NCI-H1930 (cell line): ENCODE data around the gene C5orf58.

Experiments
- DNase-seq, 2 experiments: peaks; one replicate each; lab custom pipeline; 2025; lab: John Stamatoyannopoulos, UW

The C5orf58 gene

DNA sequence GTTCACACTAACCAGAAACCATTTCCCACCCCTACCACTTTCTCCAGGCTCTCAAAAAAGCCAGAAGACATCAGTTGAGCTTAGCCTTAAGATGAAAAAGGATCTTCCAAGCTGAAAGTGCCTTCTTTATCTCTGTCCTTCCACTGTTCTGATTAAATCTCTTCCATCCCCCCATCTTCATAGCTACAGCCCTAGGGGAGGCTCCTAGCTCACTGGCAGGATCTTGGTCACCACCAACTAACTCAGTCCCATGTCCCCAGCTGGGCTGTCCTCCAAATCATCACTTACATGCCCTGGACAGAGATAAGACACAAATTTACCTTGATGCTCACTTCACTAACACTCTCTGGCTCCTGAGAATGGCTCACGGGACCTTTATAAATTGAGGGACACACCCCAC is 50.5 kb downstream of the C5orf58 start:
- DNase-seq: no peak

DNA sequence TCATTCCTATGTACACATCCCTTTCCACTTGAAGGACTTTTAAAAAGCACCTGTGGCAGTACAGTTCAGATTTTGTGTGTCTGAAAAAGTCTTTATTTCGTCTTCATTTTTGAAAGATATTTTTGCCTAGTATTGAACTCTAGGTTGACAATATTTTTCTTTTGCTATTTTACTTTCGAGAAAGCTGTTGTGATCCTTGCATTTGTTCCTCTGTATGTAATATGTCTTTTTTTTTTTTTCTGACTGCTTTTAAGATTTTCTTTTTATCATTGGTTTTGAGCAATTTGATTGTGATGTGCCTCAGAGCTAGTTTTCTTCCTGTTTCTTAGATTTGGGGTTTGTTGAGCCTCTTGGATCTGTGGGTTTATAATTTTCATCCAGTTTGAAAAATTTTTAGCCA is 51.4 kb downstream of the C5orf58 start:
- DNase-seq: no peak

DNA sequence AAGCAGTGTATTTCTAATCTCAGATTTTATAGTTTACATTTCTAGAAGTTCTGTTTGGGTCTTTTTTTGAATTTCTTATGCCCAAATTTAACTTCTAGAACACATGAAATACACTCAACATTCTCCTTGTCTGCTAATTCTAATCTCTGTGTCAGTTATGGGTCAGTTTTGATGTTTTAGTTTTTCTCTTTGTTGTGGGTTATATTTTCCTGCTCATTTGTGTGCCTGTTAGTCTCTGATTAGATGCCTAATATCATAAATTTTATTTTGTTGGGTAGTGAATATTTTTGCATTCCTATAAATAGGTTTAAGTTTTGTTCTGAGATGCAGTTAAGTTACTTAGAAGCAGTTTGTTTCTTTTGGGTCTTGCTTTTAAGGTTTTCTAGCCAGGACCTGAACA is 52.4 kb downstream of the C5orf58 start:
- DNase-seq: no peak

DNA sequence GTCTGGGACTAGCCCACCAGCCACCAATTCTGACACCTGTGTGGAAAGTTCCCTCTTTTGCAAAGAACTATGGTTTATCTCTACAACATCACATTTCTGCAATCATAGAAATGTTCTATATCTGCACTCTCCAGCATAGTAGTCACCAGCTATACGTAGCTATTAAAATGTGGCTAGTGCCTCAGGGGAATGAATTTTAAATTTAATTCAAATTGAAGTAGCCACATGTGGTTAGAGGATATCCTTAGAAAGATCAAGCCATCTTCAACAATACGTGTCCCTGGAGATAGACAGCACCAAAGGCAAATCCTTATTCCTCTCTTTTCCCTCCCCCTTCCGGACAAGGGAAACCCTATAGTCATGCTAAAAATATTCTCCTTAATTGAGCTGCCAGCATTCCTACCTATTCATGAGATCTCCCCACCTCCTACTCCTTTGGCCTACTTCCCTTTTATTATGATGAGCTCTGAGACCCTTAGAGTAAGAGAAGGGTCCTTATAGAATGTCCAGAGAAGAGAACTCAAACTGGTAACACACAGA is 53.7 kb downstream of the C5orf58 start:
- no peak for DNase-seq

DNA sequence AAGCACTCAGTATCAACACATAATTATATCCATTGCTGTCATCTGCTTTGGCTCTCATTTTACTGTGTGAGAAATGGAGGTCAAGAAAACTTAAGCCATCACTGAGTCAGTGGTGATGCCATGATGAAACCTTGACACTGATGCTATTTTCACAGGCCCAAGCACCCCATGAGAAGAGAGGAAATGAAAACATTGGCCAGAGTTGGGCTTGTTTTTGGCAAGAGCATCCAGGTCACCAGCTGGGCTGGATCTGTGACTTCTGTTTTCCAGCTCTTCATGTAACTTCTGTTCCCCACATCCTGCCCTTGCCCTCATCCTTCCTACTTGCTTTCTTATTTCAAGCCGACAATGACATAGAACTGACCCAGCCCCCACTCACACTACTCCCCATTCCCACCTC is 54.7 kb downstream of the C5orf58 start:
- no peak for DNase-seq

DNA sequence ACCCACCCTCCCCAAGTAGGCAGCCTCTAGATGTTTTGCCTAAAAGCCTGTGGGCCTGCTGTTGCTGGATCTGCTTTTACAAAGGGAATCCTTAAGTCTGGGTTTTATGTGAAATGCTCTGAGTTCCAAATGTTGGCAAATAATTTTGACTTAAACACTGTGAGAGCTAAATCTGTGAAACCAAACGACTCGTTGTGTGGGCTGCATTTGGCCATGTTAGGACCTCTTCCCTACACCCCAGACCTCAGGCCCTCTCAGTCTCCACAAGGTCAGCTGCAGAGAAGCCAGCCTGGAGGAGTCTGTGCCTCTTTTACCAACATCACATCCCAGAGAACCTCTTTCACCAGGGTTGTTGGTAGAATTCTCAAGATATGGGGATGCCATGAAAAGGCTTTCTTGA is 55.4 kb downstream of the C5orf58 start:
- no peak for DNase-seq

DNA sequence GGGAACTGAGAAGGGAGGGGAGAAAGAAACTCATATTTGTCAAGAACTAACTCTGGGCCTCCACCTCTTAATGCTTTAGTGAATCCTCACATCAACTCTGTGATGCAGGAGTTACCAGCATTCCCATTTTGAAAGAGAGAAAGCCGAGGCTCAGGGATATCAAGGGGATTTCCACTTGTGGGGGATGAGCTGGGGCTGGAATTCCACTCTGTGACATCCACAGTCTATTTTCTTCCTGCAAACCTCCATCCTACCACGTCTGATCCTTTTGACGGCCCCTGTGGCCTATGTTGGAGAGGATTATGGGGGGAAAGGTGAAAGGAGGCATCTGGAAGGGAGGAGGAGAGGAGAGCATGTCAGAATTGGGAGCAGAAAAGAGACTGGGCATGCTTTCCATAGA is 55.8 kb downstream of the C5orf58 start:
- DNase-seq: no peak

DNA sequence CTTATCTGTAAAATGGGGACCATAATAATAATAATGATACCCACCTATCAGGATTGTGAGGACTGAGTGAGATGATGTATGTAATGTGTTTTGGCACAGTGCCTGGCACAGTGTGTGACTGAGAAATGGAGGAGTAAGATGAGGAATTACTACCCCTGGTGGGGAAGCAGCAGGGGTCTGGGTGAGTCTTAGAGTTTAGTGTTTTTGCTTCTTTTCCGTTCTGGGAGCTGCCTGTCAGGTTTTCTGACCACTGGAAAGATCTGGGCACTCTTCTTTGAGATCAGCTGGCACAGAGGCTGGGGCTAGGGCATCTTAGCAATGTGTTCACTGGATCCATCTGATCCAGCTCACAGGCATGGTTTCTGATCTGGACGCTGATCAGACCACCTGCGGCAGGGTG is 56.3 kb downstream of the C5orf58 start:
- DNase-seq: no peak

DNA sequence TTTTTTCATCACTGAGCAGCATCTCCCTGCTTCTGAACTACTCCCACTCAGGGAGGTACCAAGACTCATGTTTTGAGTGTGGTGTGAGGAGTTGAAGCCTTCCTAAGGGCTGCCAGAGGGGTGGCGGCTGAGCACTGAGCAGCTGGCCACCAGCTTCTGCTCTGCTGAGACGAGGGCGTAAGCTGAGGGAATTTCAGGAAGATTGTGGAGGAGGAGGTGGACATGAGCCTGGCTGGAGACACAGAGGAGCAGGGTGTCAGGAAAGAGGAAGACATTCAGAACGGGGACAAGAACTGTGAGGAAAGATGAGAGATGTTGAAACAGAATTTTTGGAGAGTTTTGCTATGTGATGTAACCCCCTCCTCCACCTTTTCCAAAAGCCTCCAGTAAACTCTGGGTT is 57.0 kb downstream of the C5orf58 start:
- DNase-seq: no peak

DNA sequence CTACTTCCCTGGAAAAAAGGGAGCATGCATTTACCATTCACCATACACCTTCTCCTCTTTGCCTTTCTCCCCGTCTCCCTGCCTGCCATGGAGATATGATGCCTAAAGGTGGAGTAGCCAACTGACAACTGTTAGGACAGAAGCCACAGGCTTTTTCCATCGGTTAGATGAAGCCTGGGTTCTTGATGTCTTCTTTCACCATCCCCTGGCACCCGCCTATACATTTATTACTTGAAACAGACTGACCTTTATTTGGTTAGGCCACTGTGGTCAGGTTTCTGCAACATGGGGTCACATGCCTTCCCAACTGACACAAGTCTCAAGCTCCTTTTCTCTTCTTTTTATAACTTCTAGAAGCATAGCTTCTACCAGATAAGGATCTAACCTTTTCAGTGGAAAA is 57.7 kb downstream of the C5orf58 start:
- no peak for DNase-seq

DNA sequence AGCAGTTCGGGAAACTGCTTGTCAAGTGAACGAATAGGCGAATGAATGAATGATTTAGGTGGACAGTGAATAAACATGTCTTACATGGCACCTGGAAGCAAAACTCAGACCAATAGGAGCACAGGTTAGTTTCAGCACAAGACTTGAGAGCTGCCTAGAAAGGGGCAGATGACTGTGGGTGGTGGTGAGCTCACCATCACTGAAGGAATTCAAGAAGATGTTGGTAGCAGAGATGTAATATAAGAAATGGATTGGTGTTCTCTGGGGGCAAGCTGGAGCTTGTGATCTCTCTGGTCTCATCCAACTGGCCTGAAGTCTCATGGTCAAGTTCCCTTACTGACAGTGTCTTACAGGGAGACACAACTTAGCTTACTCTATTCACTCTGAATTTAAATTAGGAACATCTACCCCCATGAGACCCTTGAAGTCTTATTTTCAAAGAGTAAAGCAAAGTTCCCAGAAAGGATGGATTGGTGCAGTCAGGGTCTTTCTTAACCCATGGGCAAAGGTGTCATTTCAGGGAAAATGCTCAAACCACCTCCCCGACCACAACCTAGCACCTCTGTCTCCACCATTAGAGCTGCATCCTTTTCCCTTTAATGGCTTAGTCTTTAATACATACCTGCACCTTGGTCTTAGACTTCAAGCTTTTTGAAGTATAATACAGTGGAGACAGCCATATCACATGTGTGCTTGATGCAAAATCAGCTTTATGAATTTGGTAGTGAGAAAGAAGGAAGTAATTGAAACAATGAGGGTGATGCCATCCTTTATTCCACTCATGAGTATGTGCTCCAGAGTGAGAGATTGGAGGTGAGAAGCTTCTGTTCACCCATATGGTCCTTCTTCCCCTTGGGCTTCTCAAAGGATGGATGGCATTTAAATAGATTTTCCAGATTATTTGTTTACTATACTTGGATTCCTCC is 59.7 kb downstream of the C5orf58 start:
- DNase-seq: no peak

DNA sequence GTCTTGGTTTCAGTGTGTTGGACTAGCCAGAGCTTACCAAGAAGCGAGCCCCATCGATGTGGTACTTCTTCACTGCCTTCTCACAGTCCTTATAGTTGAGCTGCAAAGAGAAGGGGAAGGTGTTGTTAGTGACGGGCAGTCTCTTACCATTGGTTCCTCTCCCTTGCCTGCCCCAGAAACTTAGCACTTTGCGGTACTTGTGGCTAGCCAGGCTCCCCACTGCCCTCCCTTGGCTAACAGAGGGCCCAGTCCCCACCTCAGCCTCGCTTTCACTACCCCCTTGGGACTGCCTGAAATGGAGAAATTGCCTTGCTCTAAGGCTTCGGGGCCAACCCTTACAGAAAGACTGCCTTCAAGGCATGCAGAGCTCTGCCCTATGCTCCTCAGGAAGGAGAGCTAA is 60.5 kb downstream of the C5orf58 start:
- DNase-seq: no peak

DNA sequence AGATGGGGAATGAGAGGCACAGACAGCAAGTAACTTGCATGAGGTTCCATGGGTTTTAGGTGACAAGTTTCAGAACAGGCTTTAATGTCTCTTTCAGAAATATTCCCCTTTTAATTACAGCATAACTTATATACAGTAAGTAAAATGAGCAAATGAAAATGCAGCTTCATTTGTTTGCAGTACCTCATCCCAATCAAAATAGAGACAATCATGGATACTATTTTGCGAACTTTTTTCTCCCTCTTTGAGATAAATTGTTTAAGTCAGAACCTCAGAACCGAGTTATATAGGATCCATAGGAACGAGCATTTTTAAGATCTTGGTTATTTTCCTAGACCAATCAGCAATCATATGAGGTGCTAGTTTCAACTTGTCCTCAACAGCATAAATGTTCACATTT is 61.3 kb downstream of the C5orf58 start:
- DNase-seq: no peak

DNA sequence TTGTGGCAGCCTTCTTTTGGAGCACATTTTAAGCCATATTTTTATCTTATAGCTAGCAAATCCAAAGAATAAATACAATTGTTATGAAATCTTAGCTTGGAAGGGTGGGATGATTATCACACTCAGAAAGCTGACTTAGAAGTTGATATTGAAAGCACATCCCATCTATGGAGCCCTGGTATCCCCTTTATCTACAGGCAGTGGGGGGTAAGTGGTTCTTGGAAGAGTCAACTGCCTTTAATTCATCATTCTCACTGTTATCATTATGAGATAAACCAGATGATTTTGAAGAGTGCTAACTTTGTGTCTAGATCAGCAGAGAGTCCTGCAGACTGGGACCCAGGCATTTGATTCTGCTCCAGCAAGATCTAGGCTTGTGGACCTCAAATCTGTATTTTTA is 61.8 kb downstream of the C5orf58 start:
- DNase-seq: no peak
